OCI-LY1 (cell line): Measurements from ENCODE around the gene RAD51B.

Source experiments
- H2AFZ ChIP-seq: fragments of 200-600 bp; sonication (generic), shearing (Covaris generic); 2 replicates; pipeline ENCODE4 v1.6.0; 2014; ENCODE audit warnings: antibody characterized with exemption, mild to moderate bottlenecking, low read length
- H3F3A ChIP-seq: fragments of 200-600 bp; sonication (generic), shearing (Covaris generic); 2 replicates; pipeline ENCODE4 v1.6.0; 2014; ENCODE audit warnings: mild to moderate bottlenecking, antibody characterized with exemption, low read length, moderate library complexity; ENCODE audit not compliant: insufficient read depth
- H3K27ac ChIP-seq: fragments of 200-600 bp; sonication (generic); 2 replicates; pipeline ENCODE4 v1.5.1; 2014; ENCODE audit warnings: low read length, mixed run types, mild to moderate bottlenecking, low read depth; ENCODE audit not compliant: poor library complexity, severe bottlenecking
- H3K27me3 ChIP-seq: fragments of 200-600 bp; sonication (generic); 2 replicates; pipeline ENCODE4 v1.6.0; 2014; ENCODE audit warnings: antibody characterized with exemption, mild to moderate bottlenecking, low read length, moderate library complexity; ENCODE audit not compliant: insufficient read depth
- H3K36me3 ChIP-seq: fragments of 200-600 bp; sonication (generic); 2 replicates; pipeline ENCODE4 v1.6.1; 2014; ENCODE audit warnings: mild to moderate bottlenecking, antibody characterized with exemption, low read length, moderate library complexity, mixed read lengths; ENCODE audit not compliant: insufficient read depth
- H3K4me1 ChIP-seq: fragments of 200-600 bp; sonication (generic); 2 replicates; pipeline ENCODE4 v1.5.1; 2014; ENCODE audit warnings: mild to moderate bottlenecking, low read length, moderate library complexity; ENCODE audit not compliant: insufficient read depth, severe bottlenecking
- H3K4me2 ChIP-seq: fragments of 200-600 bp; sonication (generic), shearing (Covaris generic); 2 replicates; pipeline ENCODE4 v1.6.1; 2014; ENCODE audit warnings: low read length
- H3K4me3 ChIP-seq: fragments of 200-600 bp; sonication (generic); 2 replicates; pipeline ENCODE4 v1.5.1; 2014; ENCODE audit warnings: low read length, low read depth, mild to moderate bottlenecking, mixed read lengths; ENCODE audit not compliant: poor library complexity, severe bottlenecking
- H3K79me2 ChIP-seq: fragments of 200-600 bp; shearing (Covaris generic); 2 replicates; pipeline ENCODE4 v1.6.1; 2016; ENCODE audit warnings: mixed run types, low read length, mixed read lengths; ENCODE audit not compliant: insufficient read depth
- H3K9ac ChIP-seq: fragments of 200-600 bp; sonication (generic), shearing (Covaris generic); 2 replicates; pipeline ENCODE4 v1.6.1; 2014; ENCODE audit warnings: mild to moderate bottlenecking, low read length, mixed read lengths
- H3K9me2 ChIP-seq: fragments of 200-600 bp; sonication (generic), shearing (Covaris generic); 2 replicates; pipeline ENCODE4 v1.6.1; 2014; ENCODE audit warnings: low read depth, mild to moderate bottlenecking, low read length, mixed read lengths
- H3K9me3 ChIP-seq: fragments of 200-600 bp; shearing (Covaris generic); 2 replicates; pipeline ENCODE4 v1.6.1; 2014; ENCODE audit warnings: low read length, mixed read lengths
- H4K20me1 ChIP-seq: fragments of 200-600 bp; sonication (generic), shearing (Covaris generic); 2 replicates; pipeline ENCODE4 v1.6.0; 2016; ENCODE audit warnings: mild to moderate bottlenecking, low read length; ENCODE audit not compliant: insufficient read depth
- EZH2 ChIP-seq: fragments of 200-600 bp; sonication (generic), shearing (Covaris generic); IDR thresholded peaks from 2 replicates; pipeline ENCODE4 v1.8.0; 2017; ENCODE audit warnings: borderline replicate concordance, mixed run types, mild to moderate bottlenecking, antibody characterized with exemption, low read length, moderate library complexity, mixed read lengths
- TF ChIP-seq, protein P1 (sequence below): fragments of 200-600 bp; sonication (generic), shearing (Covaris generic); IDR thresholded peaks from 2 replicates; pipeline ENCODE4 v1.5.1; 2017; ENCODE audit warnings: mild to moderate bottlenecking, antibody characterized with exemption, low read length, moderate library complexity, mixed read lengths

The RAD51B gene

DNA sequence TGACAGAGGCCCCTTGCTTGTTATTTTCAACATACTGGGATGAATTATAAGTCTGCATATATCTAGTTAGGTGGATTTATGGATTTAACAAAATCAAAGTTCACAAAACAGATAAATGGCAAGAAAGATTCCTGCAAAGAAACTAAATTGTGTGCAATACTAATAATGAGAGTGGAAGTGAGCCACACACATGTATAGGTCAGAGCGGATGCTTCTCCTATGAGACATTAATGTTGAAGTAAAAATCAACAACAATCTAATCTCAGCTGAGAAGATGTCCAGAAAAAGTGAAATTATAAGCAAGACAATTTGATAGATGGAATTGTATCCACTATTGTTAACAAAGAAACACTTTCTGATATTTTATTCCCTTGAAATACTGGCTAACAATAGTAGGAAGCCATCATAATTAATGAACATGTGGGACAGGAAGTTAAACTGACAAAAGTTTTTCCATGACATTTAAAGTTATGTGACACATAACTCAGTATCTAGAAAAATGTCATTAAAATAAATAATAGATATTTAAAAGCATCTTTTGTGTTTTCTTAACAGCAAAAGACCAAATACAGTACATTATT lies 39.7 kb downstream of the RAD51B start:
- Histone ChIP-seq H3K4me1 (no peaks in the 10 kb centered on the region), H3K79me2 (no peaks in the 10 kb centered on the region), H3K36me3 (no peaks in the 10 kb centered on the region), H3K27me3 (no peaks in the 10 kb centered on the region), H3K27ac (no peak overlapping the region), H4K20me1 (no peaks in the 10 kb centered on the region), H3K9me3 (no peaks in the 10 kb centered on the region), H3K9me2 (no peaks in the 10 kb centered on the region), H3K9ac (no peak overlapping the region), H3K4me2 (no peak overlapping the region), H3F3A (no peaks in the 10 kb centered on the region), H3K4me3 (no peak overlapping the region), H2AFZ (no peak overlapping the region)
- TF ChIP-seq, protein P1, sequence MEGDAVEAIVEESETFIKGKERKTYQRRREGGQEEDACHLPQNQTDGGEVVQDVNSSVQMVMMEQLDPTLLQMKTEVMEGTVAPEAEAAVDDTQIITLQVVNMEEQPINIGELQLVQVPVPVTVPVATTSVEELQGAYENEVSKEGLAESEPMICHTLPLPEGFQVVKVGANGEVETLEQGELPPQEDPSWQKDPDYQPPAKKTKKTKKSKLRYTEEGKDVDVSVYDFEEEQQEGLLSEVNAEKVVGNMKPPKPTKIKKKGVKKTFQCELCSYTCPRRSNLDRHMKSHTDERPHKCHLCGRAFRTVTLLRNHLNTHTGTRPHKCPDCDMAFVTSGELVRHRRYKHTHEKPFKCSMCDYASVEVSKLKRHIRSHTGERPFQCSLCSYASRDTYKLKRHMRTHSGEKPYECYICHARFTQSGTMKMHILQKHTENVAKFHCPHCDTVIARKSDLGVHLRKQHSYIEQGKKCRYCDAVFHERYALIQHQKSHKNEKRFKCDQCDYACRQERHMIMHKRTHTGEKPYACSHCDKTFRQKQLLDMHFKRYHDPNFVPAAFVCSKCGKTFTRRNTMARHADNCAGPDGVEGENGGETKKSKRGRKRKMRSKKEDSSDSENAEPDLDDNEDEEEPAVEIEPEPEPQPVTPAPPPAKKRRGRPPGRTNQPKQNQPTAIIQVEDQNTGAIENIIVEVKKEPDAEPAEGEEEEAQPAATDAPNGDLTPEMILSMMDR: no peak
- no peak for TF ChIP-seq EZH2

DNA sequence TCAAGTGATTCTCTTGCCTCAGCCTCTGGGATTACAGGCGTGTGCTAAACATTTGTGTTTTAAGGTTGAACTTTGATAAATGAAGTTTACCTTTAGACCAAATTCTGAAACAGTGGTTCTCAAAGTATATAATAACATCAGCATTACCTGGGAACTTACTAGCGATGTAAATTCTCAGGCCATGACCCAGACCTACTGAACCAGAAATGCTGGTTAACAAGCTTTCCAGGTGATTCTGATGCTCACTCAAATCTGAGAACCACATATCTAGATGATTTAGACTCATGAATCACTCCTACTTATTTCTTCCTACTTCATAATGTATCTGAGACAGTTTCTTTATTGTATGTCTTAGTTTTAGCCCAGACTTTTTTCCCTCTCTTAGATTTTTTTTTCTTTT lies 43.6 kb downstream of the RAD51B start:
- H3K27me3 ChIP-seq: no peaks in the 10 kb centered on the region
- no peak overlapping the region for H3K4me3 ChIP-seq
- no peak overlapping the region for H3K27ac ChIP-seq
- H3K4me1 ChIP-seq: no peaks in the 10 kb centered on the region
- H3K9ac ChIP-seq: no peak overlapping the region
- TF ChIP-seq, protein P1: no peak
- TF ChIP-seq EZH2: no peak
- no peaks in the 10 kb centered on the region for H3K9me2 ChIP-seq
- no peak overlapping the region for H2AFZ ChIP-seq
- H3K9me3 ChIP-seq: no peaks in the 10 kb centered on the region
- H3F3A ChIP-seq: no peaks in the 10 kb centered on the region
- no peak overlapping the region for H3K4me2 ChIP-seq
- H3K79me2 ChIP-seq: no peaks in the 10 kb centered on the region
- no peaks in the 10 kb centered on the region for H4K20me1 ChIP-seq
- peaks cover 9% of the 10 kb centered on the region; the same call in 1 of the 2 replicates for H3K36me3 ChIP-seq

DNA sequence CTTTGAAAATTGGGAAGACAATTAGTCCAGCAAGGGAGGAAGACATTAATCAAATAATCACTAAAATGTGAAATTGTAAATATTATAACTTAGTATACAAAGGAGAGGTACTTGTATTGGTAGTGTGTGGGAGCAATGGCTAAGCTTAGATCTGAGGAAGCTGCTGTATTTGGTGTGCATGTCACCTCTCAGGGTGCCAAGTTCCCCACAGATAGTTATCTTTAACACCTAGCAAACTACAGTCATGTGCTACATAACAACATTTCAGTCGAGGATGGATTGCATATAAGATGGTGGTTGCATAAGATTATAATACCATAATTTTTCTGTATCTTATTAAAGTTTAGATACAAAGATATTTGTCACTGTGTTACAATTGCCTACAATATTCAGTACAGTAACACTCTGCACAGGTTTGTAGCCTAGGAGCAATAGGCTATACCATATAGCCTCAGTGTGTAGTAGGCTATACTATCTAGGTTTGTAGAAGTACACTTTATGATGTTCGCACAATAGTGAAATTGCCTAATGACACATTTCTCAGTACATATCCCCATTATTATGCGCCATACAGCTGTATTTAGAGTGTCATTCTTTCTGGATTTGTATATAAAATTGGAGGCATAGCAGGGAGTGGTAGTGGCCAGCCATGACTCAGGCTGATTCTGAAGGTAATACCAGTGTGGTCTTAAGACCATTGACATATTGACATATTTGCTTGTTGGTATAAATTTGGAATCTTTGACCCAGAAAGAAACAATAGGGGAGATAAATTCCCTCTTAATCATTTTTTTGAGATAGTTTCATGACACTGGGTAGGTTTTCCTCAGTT lies 55.8 kb downstream of the RAD51B start:
- no peaks in the 10 kb centered on the region for H3K79me2 ChIP-seq
- no peak for TF ChIP-seq EZH2
- TF ChIP-seq, protein P1: no peak
- no peaks in the 10 kb centered on the region for H3F3A ChIP-seq
- H3K9me2 ChIP-seq: no peaks in the 10 kb centered on the region
- no peak overlapping the region for H2AFZ ChIP-seq
- no peaks in the 10 kb centered on the region for H3K36me3 ChIP-seq
- no peak overlapping the region for H3K4me3 ChIP-seq
- H4K20me1 ChIP-seq: no peaks in the 10 kb centered on the region
- no peaks in the 10 kb centered on the region for H3K4me1 ChIP-seq
- H3K4me2 ChIP-seq: no peak overlapping the region
- no peaks in the 10 kb centered on the region for H3K9me3 ChIP-seq
- H3K9ac ChIP-seq: no peak overlapping the region
- H3K27ac ChIP-seq: no peak overlapping the region
- no peaks in the 10 kb centered on the region for H3K27me3 ChIP-seq
